Measurements from ENCODE around the gene STAT6.
A peak's percentile ranks its signal among the peaks of the same experiment; 100 is the strongest.

The STAT6 gene

GRCh38 chr12:57089271-57090245 lies 21.6 kb downstream of the STAT6 start (continued):
- no peak; the same call in 1 of the 2 replicates for TF ChIP-seq ZBTB11 (tag by site-specific recombination; conservative IDR thresholded peaks at IDR 0.05; ENCODE audit: low read depth)
- no peak for TF ChIP-seq ZNF518A (tag by site-specific recombination; conservative IDR thresholded peaks at IDR 0.05; ENCODE audit: low read depth)
- TF ChIP-seq WT1 (tag by site-specific recombination; IDR thresholded peaks at IDR 0.05), result peak; percentile 45
- no peak for TF ChIP-seq ZNF664 (tag by site-specific recombination; IDR thresholded peaks at IDR 0.05)
- TF ChIP-seq ZNF10 (tag by site-specific recombination; IDR thresholded peaks at IDR 0.05), result no peak
- TF ChIP-seq ZNF560 (tag by site-specific recombination; IDR thresholded peaks at IDR 0.05; ENCODE audit: borderline replicate concordance), result no peak
- TF ChIP-seq PATZ1 (tag by site-specific recombination; IDR thresholded peaks at IDR 0.05), result no peak
- TF ChIP-seq ZBTB20 (tag by site-specific recombination; IDR thresholded peaks at IDR 0.05), result peak; percentile 0; the same call in 1 of the 2 replicates
- no peak for TF ChIP-seq ZNF148 (tag by site-specific recombination; IDR thresholded peaks at IDR 0.05; ENCODE audit: borderline replicate concordance)
- TF ChIP-seq EGR2 (tag by site-specific recombination; IDR thresholded peaks at IDR 0.05; ENCODE audit: low read depth), result peak; percentile 98
- 0 out of 2 replicates have a peak, but pooled peaks have one; percentile 56 for TF ChIP-seq KLF16 (tag by site-specific recombination; IDR thresholded peaks at IDR 0.05)
- TF ChIP-seq ZNF548 (tag by site-specific recombination; IDR thresholded peaks at IDR 0.05), result no peak
- no peak for TF ChIP-seq ZNF561 (tag by site-specific recombination; IDR thresholded peaks at IDR 0.05; ENCODE audit: borderline replicate concordance)
- TF ChIP-seq HIC1 (tag by site-specific recombination; IDR thresholded peaks at IDR 0.05), result peak; percentile 67; the same call in 1 of the 2 replicates
- TF ChIP-seq ZNF626 (tag by site-specific recombination; IDR thresholded peaks at IDR 0.05), result no peak
- TF ChIP-seq ZNF175 (tag by site-specific recombination; IDR thresholded peaks at IDR 0.05), result no peak
- no peak for TF ChIP-seq AEBP2 (tag by site-specific recombination; IDR thresholded peaks at IDR 0.05; ENCODE audit: borderline replicate concordance)
- TF ChIP-seq ZNF335 (tag by site-specific recombination; conservative IDR thresholded peaks at IDR 0.05), result no peak; the same call in 1 of the 2 replicates
- TF ChIP-seq ZIC2 (tag by site-specific recombination; IDR thresholded peaks at IDR 0.05), result 0 out of 2 replicates have a peak, but pooled peaks have one; percentile 7
- TF ChIP-seq ZNF777 (tag by site-specific recombination; IDR thresholded peaks at IDR 0.05; ENCODE audit: borderline replicate concordance), result no peak
